GM13977 (cell line): ENCODE results near the gene RPUSD2.

Experiments used
- DNase-seq: peaks from one replicate; pipeline ENCODE4 v3.0.0; 2012; ENCODE audit warnings: low spot score
- in situ Hi-C: fragments of 300-500 bp; cut with MboI; formaldehyde crosslinking; loops from one replicate; pipeline ENCODE4 v1.12.0; 2022; ENCODE audit warnings: low sequenced_read_pairs, low pct_unique_long_range_greater_than_20kb, mixed read lengths, inconsistent platforms; ENCODE audit not compliant: unreplicated experiment
- TF ChIP-seq, protein P1 (sequence below): IDR thresholded peaks from 2 replicates; pipeline ENCODE4 v1.5.1; 2012; ENCODE audit warnings: mild to moderate bottlenecking, control low read depth; ENCODE audit not compliant: insufficient read depth; ENCODE audit errors: extremely low read depth, missing control alignments

The RPUSD2 gene

GRCh38 chr15:40582726-40583246, 13.7 kb downstream of the RPUSD2 start:
- no peak for DNase-seq
- TF ChIP-seq, protein P1, sequence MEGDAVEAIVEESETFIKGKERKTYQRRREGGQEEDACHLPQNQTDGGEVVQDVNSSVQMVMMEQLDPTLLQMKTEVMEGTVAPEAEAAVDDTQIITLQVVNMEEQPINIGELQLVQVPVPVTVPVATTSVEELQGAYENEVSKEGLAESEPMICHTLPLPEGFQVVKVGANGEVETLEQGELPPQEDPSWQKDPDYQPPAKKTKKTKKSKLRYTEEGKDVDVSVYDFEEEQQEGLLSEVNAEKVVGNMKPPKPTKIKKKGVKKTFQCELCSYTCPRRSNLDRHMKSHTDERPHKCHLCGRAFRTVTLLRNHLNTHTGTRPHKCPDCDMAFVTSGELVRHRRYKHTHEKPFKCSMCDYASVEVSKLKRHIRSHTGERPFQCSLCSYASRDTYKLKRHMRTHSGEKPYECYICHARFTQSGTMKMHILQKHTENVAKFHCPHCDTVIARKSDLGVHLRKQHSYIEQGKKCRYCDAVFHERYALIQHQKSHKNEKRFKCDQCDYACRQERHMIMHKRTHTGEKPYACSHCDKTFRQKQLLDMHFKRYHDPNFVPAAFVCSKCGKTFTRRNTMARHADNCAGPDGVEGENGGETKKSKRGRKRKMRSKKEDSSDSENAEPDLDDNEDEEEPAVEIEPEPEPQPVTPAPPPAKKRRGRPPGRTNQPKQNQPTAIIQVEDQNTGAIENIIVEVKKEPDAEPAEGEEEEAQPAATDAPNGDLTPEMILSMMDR: no peak
- in situ Hi-C loops: no loop called here

DNA sequence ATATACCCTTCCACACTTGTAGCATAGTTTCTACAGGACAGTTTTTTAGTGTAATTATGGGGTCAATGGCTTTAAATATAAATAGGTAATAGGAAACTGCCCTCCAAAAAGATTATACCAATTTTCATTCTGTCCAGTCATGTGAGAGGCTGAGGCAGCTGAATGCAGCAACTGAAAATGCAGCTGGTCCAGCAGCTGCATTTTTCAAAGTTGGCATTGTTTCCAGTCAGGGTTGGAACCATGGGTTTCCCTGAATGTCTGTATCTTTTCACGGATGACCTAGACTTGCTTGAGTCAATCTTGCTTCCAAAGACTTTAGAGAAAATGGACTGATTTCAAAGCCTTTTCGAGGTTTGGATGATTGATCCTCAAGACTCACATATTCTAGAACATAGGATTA, 15.1 kb downstream of the RPUSD2 start:
- TF ChIP-seq, protein P1: no peak
- in situ Hi-C loops: no loop called here
- DNase-seq: no peak

DNA sequence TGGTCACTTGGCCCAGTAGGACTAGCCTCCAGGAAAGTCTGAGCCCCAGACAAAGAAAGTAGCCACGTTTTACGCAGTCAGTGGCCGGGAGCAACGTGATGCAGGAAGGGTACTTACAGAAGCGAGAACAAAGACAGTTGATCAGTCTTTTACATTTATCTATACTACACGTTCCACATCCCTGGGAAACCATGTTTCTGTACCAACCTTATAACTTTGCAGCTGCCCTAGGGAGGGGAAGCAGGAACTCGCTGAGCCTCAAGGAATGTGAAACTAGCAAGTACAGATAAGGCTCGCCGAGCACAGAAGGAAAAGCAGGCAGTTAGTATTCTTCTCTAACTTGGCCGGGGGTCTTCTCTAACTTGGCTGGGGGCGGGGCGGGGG, 21.6 kb downstream of the RPUSD2 start:
- DNase-seq: no peak
- TF ChIP-seq, protein P1: no peak
- in situ Hi-C loops: no loop called here

DNA sequence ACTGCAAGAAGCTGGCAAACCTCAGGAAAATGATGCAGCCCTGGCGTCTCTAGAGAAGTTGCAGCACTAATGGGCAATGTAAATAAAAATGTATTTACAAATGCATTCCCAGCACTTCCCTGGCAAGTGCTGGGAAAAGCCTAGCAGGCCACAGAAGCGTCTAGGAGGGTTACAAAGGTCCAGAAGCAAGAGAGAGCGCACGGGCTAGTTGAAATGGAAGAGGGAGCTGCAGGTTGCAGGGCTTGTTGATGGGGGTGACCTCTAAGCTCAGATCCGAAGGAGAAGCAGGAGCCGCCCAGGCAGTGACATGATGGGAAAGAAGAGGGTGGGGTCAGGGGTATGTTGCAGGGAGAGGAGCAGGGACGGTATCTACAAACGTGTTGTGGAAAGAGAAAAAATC, 22.3 kb downstream of the RPUSD2 start:
- TF ChIP-seq, protein P1: no peak
- DNase-seq: no peak
- in situ Hi-C loops: no loop called here

GRCh38 chr15:40593165-40593564, 24.1 kb downstream of the RPUSD2 start:
- in situ Hi-C loops: no loop called here
- TF ChIP-seq, protein P1: no peak
- DNase-seq: no peak

DNA sequence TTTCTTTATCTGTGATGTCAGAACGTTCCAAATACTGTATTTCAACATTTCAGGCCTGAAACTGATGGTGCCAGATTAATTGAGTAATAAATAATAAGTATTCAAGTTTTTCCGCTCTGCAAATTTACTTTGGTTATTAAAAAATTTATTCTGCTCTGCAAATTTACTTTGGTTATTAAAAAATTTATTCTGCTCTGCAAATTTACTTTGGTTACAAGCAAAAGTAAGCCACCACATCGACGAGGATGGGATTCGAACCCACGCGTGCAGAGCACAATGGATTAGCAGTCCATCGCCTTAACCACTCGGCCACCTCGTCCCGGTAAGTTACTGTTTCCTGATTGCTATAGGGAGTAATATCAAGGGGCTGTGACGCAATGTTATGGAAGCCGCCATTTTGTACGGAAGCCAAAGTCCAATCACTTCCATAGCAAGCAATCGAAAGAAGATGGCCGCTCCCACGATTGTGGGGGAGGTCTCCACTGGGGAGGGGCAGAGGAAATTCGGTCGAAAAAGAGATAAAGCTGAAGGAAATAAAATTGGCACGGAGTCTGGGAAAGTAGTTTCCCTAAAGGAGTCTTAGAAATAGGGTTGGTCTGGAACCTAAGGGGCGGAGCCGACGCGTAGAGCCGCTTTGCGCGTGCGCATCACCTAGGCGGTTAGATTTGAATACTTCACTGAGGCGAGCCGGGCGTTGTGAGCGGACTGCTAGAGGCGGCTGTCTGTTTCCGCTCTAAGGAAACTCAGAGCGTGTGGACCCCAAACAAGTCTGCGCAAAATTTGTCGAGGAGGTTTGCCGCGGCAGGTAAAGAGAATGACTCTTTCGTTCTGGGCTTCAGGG, 24.7 kb downstream of the RPUSD2 start, which contains the start of gene KNL1:
Gene KNL1, plus strand, starts transcription at position 662 of the 841 bp plus-strand sequence. CDS start 8,683 bp downstream, outside the sequence.
- TF ChIP-seq, protein P1: peak; percentile 0
- in situ Hi-C loops: no loop called here
- DNase-seq: peak; percentile 84
